GM19023 (cell line): Measurements from ENCODE around the gene ASIC1.
"Not testable (repeated sequence)": the region's sequence is repeated elsewhere in the genome, so short reads cannot be mapped to it uniquely, and the experiment has no call there.

Experiments
- ATAC-seq: cut with Tn5 transposase; IDR thresholded peaks from one replicate; pipeline ENCODE4 v1.9.1; 2021; ENCODE audit warnings: mild to moderate bottlenecking, moderate library complexity; ENCODE audit not compliant: unreplicated experiment

The ASIC1 gene

GRCh38 chr12:50083301-50083700 lies 25.9 kb downstream of the ASIC1 start:
- no peak for ATAC-seq

DNA sequence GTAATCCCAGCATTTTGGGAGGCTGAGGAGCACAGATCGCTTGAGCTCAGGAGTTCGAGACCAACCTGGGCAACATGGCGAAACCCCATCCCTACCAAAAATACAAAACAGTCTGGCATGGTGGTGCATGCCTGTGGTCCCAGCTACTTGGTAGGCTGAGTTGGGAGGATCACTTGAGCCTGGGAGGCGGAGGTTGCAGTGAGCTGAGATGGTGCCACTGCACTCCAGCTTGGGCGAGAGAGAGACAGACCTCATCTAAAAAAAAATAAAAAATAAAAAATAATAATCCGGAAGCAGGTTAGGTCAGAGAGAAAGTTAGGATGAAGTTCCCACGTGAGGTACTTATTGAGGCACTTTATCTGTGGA lies 27.0 kb downstream of the ASIC1 start:
- not testable (repeated sequence) for ATAC-seq

GRCh38 chr12:50084775-50085614 lies 27.6 kb downstream of the ASIC1 start, which contains the start of gene SMARCD1:
Gene SMARCD1 (plus strand): TSS chr12:50085342. CDS start chr12:50085370, 28 bp downstream.
- ATAC-seq = peak; percentile 85

DNA sequence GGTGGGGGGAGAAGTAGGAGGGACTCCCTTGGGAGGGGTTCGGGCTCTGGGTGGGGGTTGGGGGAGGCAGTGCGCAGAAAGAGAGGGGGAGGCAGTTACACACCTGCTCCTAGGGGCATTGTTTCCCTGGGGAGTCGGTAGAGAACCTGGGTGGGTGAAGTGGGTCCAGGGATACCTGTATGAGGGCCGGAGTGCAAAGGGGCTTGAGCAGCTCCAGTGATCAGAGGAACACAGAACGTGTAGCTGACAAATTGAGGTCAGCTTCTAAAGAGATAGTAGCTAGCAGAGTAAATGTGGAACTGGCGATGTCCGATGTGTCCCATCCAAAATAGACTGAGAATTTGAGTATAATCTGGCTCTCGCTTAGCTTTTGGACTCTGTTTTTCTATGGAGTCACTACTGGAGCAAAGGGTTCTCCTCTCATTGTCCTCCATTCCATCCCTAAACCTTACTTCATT lies 28.2 kb downstream of the ASIC1 start:
- no peak for ATAC-seq

GRCh38 chr12:50086148-50086547 lies 28.8 kb downstream of the ASIC1 start:
- no peak for ATAC-seq

- ATAC-seq = no peak
These were observed 29.8 kb downstream of the ASIC1 start for GRCh38 chr12:50087151-50087550.

GRCh38 chr12:50087995-50088394 lies 30.6 kb downstream of the ASIC1 start:
- no peak for ATAC-seq

- no peak for ATAC-seq
These were observed 31.4 kb downstream of the ASIC1 start for GRCh38 chr12:50088577-50089335.

- ATAC-seq = no peak
These were observed 32.3 kb downstream of the ASIC1 start for GRCh38 chr12:50089730-50090129.

DNA sequence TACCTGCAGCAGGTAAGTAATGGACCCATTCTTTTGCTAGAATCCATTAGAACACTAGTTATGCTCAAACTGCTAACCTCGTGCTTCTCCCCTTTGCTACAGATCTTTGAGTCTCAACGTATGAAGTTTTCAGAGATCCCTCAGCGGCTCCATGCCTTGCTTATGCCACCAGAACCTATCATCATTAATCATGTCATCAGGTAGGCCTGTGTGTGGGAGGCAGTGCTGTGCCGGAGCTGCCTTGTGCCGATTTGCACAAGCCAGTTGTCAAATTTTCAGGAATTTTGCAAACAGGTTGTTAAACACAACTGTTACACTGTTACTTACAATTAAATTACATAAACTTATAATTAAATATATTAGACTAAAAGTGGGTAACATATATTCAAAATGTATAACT lies 33.0 kb downstream of the ASIC1 start:
- ATAC-seq = no peak

DNA sequence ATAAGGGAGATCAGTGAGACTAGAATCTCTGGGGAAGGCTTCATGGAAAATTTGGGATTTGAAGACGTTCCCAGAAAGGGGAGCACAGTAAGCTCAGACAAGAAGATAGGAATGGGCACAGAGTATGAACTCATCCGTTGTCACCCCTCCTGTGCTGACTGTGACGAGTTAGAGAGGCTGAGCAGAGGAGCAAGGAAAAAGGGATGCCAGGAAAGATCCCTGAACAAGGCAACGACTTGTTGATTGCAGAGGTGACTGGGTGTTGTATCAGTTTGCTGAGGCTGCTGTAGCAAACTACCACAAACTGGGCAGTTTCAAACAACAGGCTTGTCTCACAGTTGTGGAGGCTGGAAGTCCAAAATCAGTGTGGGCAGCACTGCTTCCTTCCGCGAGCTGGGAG lies 40.6 kb downstream of the ASIC1 start:
- ATAC-seq = no peak

DNA sequence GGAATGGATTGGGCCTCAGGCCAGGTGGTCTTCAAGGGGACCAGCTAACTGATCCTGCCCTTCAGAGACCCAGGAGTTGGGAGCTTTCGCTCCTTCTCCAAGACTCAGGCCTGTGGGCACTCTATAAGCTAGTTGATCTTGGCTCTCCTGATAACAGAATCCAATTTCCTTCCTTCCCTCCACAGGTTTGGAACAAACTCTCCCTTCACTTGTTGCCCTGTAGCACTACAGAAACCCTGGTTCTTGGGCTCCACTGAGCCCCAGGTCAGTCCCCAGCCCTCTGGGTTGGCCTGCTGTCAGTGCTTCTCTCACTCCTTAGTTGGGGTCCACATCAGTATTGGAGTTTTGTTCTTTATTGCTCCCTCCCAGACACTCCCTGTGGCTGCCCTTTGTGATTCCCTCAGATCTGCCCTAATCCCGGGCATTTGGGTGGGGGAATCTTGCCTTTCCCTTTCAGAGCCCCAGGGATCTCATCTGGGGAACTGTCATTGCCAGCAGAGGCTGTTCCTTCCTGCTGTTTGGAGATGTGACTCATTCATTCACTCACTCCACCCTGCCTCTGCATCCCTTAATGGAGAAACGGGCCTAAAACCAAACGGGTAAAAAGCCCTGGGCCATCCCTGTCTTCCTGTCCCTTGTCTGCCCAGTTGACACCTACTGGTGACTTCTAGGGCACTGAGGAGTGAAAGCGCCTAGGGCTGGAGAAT lies 42.1 kb downstream of the ASIC1 start:
- no peak for ATAC-seq

DNA sequence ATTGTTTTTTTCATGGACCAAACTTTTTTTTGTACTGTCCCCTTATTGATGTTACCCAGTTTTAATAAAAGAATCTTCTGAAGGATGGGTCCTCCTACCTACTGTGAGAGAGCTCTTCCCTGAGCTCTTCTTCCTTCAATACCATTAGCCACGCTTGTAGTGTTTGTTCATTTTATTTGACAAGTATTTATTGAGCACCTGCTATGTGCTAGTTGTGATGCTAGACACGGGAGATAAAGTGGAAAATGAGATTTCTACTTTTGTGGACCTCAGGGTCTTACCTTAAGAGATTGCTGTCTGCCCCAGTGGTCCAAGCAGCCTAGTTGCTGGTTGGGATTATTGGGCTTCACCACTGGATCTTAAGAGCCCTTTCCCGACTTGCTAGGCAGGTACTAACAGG lies 43.2 kb downstream of the ASIC1 start:
- no peak for ATAC-seq

DNA sequence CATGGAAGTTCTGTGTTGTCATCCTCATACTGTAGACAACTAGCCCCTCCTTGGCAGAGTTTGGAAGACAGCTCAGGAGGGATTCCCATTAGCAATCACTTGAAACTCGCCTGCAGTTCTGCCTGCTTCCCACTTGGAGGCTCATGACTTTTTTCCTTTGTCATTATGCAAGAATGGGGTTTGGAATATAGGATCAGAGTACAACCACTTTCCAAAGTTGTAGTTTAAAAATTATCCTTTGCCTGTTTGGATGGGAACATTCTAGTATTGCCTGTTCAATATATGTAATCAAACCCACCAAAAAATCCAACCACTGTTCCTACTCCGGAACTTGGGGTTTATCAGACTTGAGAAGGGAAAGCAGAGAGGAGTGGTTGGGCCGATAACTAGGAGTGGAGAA lies 44.3 kb downstream of the ASIC1 start:
- ATAC-seq = no peak

DNA sequence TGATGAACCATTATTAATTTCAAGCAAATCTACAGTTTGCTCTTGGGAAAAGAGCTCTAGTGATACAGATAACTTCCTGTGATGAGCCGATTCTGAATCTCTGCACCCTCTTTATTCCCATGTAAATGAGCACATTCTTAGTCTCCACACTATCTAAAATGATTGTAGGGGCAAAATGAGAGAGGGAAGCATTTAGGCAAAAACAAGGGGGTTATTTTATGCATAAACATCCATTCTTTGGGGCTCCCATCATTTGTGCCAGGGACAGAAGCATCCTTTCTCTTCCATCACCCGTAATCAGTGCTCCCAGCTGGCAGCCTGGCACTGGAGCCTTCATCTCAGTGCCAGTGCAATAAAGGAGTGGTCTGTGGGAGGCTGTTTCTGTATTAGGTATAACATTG lies 44.7 kb downstream of the ASIC1 start:
- ATAC-seq = no peak

DNA sequence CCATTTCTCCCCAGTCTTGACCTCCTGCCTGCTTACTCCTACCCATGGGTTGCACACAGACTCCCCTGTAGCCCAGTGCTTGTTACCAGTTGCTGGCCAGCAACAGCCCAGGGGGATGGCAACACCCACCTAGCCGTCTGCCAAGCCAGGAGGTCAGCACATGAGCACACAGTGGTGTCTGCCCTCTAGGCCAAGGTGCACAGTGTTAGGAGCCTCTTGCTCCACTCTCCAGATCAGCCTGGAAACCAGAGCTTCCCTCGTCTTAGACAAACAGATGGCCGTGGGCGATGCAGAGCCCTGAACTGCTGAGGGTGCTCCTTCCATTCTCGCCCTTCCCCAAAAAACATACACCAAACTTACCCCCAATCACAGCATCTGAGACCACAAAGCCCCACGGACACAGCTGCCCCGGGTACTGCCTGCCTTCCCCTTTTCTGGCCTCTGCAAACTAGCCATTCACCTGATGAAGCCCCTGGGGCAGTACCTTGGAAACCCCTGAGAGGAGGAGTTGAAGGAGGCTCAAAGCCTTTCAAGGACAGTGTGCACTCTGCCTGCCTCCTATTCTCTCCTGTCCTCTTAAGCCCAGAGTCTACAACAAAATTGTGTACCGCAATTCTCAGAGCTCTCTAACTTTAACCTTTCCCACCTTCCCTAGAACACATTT lies 45.4 kb downstream of the ASIC1 start:
- no peak for ATAC-seq

- ATAC-seq = no peak
These were observed 46.0 kb downstream of the ASIC1 start for GRCh38 chr12:50103351-50103750.

- no peak for ATAC-seq
These were observed 46.4 kb downstream of the ASIC1 start, which contains the start of gene GPD1 for GRCh38 chr12:50103767-50104321. Gene GPD1 (plus strand): TSS chr12:50104008. CDS start chr12:50104051, 43 bp downstream.

GRCh38 chr12:50104417-50105366 lies 47.3 kb downstream of the ASIC1 start:
- ATAC-seq = no peak
